Stimulated activated naive CD8-positive, alpha-beta T cell treated with anti-CD3 and anti-CD28 coated beads, Interleukin-15, amount 100 ng/mL, for 72 hours (primary cell): ENCODE measurements around the gene EVC2.
"Not testable (repeated sequence)": the region's sequence is repeated elsewhere in the genome, so short reads cannot be mapped to it uniquely, and the experiment has no call there.

Source experiments
- ATAC-seq: fragments of 150-1000 bp; cut with Tn5 transposase; 2 replicates; pipeline ENCODE4 v1.10.0; 2021; ENCODE audit warnings: mild to moderate bottlenecking, moderate library complexity
- DNase-seq, 2 donors: peaks; one replicate each; pipeline ENCODE4 v3.0.0; 2021 to 2022
- H3K27ac Mint-ChIP-seq, 2 donors: one replicate each; pipeline ENCODE4 v1.8.0; 2022; ENCODE audit warnings: mild to moderate bottlenecking in 2 of 2, mixed read lengths in 2 of 2, moderate library complexity in 2 of 2
- H3K27me3 Mint-ChIP-seq: one replicate; pipeline ENCODE4 v1.8.0; 2022; ENCODE audit warnings: mixed read lengths
- H3K4me1 Mint-ChIP-seq: one replicate; pipeline ENCODE4 v1.8.0; 2022; ENCODE audit warnings: mild to moderate bottlenecking, mixed read lengths
- H3K4me3 Mint-ChIP-seq, 2 donors: one replicate each; pipeline ENCODE4 v1.8.0; 2022; ENCODE audit warnings: mild to moderate bottlenecking in 2 of 2, mixed read lengths in 2 of 2, moderate library complexity in 1 of 2
- H3K9me3 Mint-ChIP-seq, 2 donors: one replicate each; pipeline ENCODE4 v1.8.0; 2022; ENCODE audit warnings: mixed read lengths in 2 of 2

EVC2 gene

GRCh38 chr4:5611750-5612149, 96.6 kb downstream of the EVC2 start:
- ATAC-seq (no peak), DNase-seq (no peak)
- Mint-ChIP-seq H3K4me3 (no peak overlapping the region), H3K4me1 (no peaks in the 10 kb centered on the region), H3K27me3 (no peaks in the 10 kb centered on the region), H3K27ac (no peak overlapping the region), H3K9me3 (no peaks in the 10 kb centered on the region)

- Mint-ChIP-seq H3K4me1 (no peaks in the 10 kb centered on the region), H3K9me3 (no peaks in the 10 kb centered on the region), H3K27ac (no peak overlapping the region), H3K4me3 (no peak overlapping the region), H3K27me3 (no peaks in the 10 kb centered on the region)
- no peak for ATAC-seq
- DNase-seq: no peak
Measured at GRCh38 chr4:5609306-5610007, 98.9 kb downstream of the EVC2 start.

GRCh38 chr4:5593828-5594227, 114.5 kb downstream of the EVC2 start:
- not testable (repeated sequence) for DNase-seq, H3K27ac Mint-ChIP-seq, H3K27me3 Mint-ChIP-seq, H3K4me1 Mint-ChIP-seq, H3K4me3 Mint-ChIP-seq, ATAC-seq
- peaks cover 9 to 28% of the 10 kb centered on the region in 2 donors for H3K9me3 Mint-ChIP-seq

GRCh38 chr4:5592272-5592671, 116.1 kb downstream of the EVC2 start:
- H3K27me3 Mint-ChIP-seq: peaks cover 6% of the 10 kb centered on the region
- no peaks in the 10 kb centered on the region for H3K4me1 Mint-ChIP-seq
- ATAC-seq: no peak
- H3K9me3 Mint-ChIP-seq: peaks cover 14 to 32% of the 10 kb centered on the region in 2 donors
- no peak for DNase-seq
- no peak overlapping the region for H3K4me3 Mint-ChIP-seq
- no peak overlapping the region for H3K27ac Mint-ChIP-seq

- Mint-ChIP-seq H3K9me3 (peaks cover 5 to 31% of the 10 kb centered on the region in 2 donors), H3K4me1 (no peaks in the 10 kb centered on the region), H3K4me3 (no peak overlapping the region), H3K27me3 (peaks cover 6% of the 10 kb centered on the region), H3K27ac (no peak overlapping the region)
- DNase-seq: no peak
- ATAC-seq: no peak
Measured at GRCh38 chr4:5589495-5589894, 118.9 kb downstream of the EVC2 start.

GRCh38 chr4:5588046-5588445, 120.3 kb downstream of the EVC2 start:
- peaks cover 6% of the 10 kb centered on the region for H3K27me3 Mint-ChIP-seq
- peaks cover 5 to 31% of the 10 kb centered on the region in 2 donors for H3K9me3 Mint-ChIP-seq
- no peak for ATAC-seq
- no peaks in the 10 kb centered on the region for H3K4me1 Mint-ChIP-seq
- H3K4me3 Mint-ChIP-seq: no peak overlapping the region
- H3K27ac Mint-ChIP-seq: no peak overlapping the region
- DNase-seq: no peak

- H3K9me3 Mint-ChIP-seq: peaks cover 3 to 10% of the 10 kb centered on the region in 2 donors
- no peaks in the 10 kb centered on the region for H3K27me3 Mint-ChIP-seq
- H3K4me1 Mint-ChIP-seq: no peaks in the 10 kb centered on the region
- no peak overlapping the region for H3K4me3 Mint-ChIP-seq
- no peak for DNase-seq
- H3K27ac Mint-ChIP-seq: no peak overlapping the region
- no peak for ATAC-seq
Measured at GRCh38 chr4:5575941-5576340, 132.4 kb downstream of the EVC2 start.

GRCh38 chr4:5574386-5574785, 134.0 kb downstream of the EVC2 start:
- ATAC-seq (no peak), DNase-seq (no peak)
- no peaks in the 10 kb centered on the region for H3K27me3 Mint-ChIP-seq
- peaks cover 0 to 7% of the 10 kb centered on the region in 2 donors for H3K9me3 Mint-ChIP-seq
- H3K4me1 Mint-ChIP-seq: no peaks in the 10 kb centered on the region
- no peak overlapping the region for H3K27ac Mint-ChIP-seq
- H3K4me3 Mint-ChIP-seq: no peak overlapping the region

- Mint-ChIP-seq H3K27me3 (no peaks in the 10 kb centered on the region), H3K4me3 (no peak overlapping the region), H3K4me1 (no peaks in the 10 kb centered on the region), H3K9me3 (peaks cover 0 to 6% of the 10 kb centered on the region in 2 donors), H3K27ac (no peak overlapping the region)
- no peak for ATAC-seq
- DNase-seq: no peak
Measured at GRCh38 chr4:5573965-5574364, 134.4 kb downstream of the EVC2 start.

- DNase-seq (no peak), ATAC-seq (no peak)
- Mint-ChIP-seq H3K9me3 (no peaks in the 10 kb centered on the region), H3K27me3 (no peaks in the 10 kb centered on the region), H3K4me1 (no peaks in the 10 kb centered on the region), H3K27ac (no peak overlapping the region), H3K4me3 (no peak overlapping the region)
Measured at GRCh38 chr4:5572751-5573150, 135.6 kb downstream of the EVC2 start.

GRCh38 chr4:5572114-5572513, 136.2 kb downstream of the EVC2 start:
- Mint-ChIP-seq H3K27ac (no peak overlapping the region), H3K27me3 (no peaks in the 10 kb centered on the region), H3K4me3 (no peak overlapping the region), H3K9me3 (no peaks in the 10 kb centered on the region), H3K4me1 (no peaks in the 10 kb centered on the region)
- DNase-seq (no peak), ATAC-seq (no peak)

- DNase-seq (no peak), ATAC-seq (no peak)
- Mint-ChIP-seq H3K27me3 (no peaks in the 10 kb centered on the region), H3K27ac (no peak overlapping the region), H3K4me1 (no peaks in the 10 kb centered on the region), H3K9me3 (no peaks in the 10 kb centered on the region), H3K4me3 (no peak overlapping the region)
Measured at GRCh38 chr4:5571646-5572045, 136.7 kb downstream of the EVC2 start.

- Mint-ChIP-seq H3K4me3 (no peak overlapping the region), H3K27me3 (no peaks in the 10 kb centered on the region), H3K27ac (no peak overlapping the region), H3K9me3 (no peaks in the 10 kb centered on the region), H3K4me1 (no peaks in the 10 kb centered on the region)
- ATAC-seq (no peak), DNase-seq (no peak)
Measured at GRCh38 chr4:5569451-5569850, 138.9 kb downstream of the EVC2 start.

- peak overlapping the region in 1 of 2 donors; percentile 56 for H3K27ac Mint-ChIP-seq
- no peaks in the 10 kb centered on the region for H3K9me3 Mint-ChIP-seq
- no peak overlapping the region for H3K4me3 Mint-ChIP-seq
- DNase-seq (no peak), ATAC-seq (no peak)
- no peaks in the 10 kb centered on the region for H3K27me3 Mint-ChIP-seq
- no peaks in the 10 kb centered on the region for H3K4me1 Mint-ChIP-seq
Measured at GRCh38 chr4:5568931-5569330, 139.4 kb downstream of the EVC2 start.

GRCh38 chr4:5568336-5568735, 140.0 kb downstream of the EVC2 start:
- DNase-seq (no peak), ATAC-seq (no peak)
- no peak overlapping the region for H3K4me3 Mint-ChIP-seq
- H3K4me1 Mint-ChIP-seq: no peaks in the 10 kb centered on the region
- H3K27ac Mint-ChIP-seq: no peak overlapping the region
- no peaks in the 10 kb centered on the region for H3K27me3 Mint-ChIP-seq
- H3K9me3 Mint-ChIP-seq: no peaks in the 10 kb centered on the region

GRCh38 chr4:5566991-5567390, 141.4 kb downstream of the EVC2 start:
- no peaks in the 10 kb centered on the region for H3K27me3 Mint-ChIP-seq
- H3K4me3 Mint-ChIP-seq: no peak overlapping the region
- DNase-seq: no peak
- ATAC-seq: no peak
- no peaks in the 10 kb centered on the region for H3K9me3 Mint-ChIP-seq
- no peak overlapping the region for H3K27ac Mint-ChIP-seq
- no peaks in the 10 kb centered on the region for H3K4me1 Mint-ChIP-seq

GRCh38 chr4:5566526-5566925, 141.8 kb downstream of the EVC2 start:
- ATAC-seq (no peak), DNase-seq (no peak)
- H3K27me3 Mint-ChIP-seq: no peaks in the 10 kb centered on the region
- no peaks in the 10 kb centered on the region for H3K9me3 Mint-ChIP-seq
- H3K27ac Mint-ChIP-seq: no peak overlapping the region
- H3K4me1 Mint-ChIP-seq: no peaks in the 10 kb centered on the region
- no peak overlapping the region for H3K4me3 Mint-ChIP-seq
